Endodermal cell (in vitro differentiated cells): ENCODE measurements around the gene SRP9. TPM values are rescaled to one million over a fixed set of nuclear protein-coding genes. Genes with fewer than 3 reads are reported as not detected.
"Not testable (repeated sequence)": the region's sequence is repeated elsewhere in the genome, so short reads cannot be mapped to it uniquely, and the experiment has no call there.

ENCODE experiments used
- DNase-seq: peaks from one replicate; pipeline ENCODE4 v3.0.0-alpha.2; 2017
- H3K27ac ChIP-seq: 2 replicates; pipeline ENCODE4 v1.5.1; 2013; ENCODE audit warnings: mild to moderate bottlenecking, low read depth, low read length, moderate library complexity
- H3K27me3 ChIP-seq: 2 replicates; pipeline ENCODE4 v1.6.1; 2013; ENCODE audit warnings: mild to moderate bottlenecking, low read length, moderate library complexity; ENCODE audit not compliant: insufficient read depth, control insufficient read depth, poor library complexity, severe bottlenecking
- H3K36me3 ChIP-seq: 2 replicates; pipeline ENCODE4 v1.7.0; 2013; ENCODE audit warnings: mild to moderate bottlenecking, low read length, moderate library complexity; ENCODE audit not compliant: control insufficient read depth, insufficient read depth
- H3K4me1 ChIP-seq: one replicate; pipeline ENCODE4 v1.7.0; 2013; ENCODE audit warnings: low read length; ENCODE audit not compliant: control insufficient read depth, insufficient read depth
- H3K4me3 ChIP-seq: 2 replicates; pipeline ENCODE4 v1.5.1; 2013; ENCODE audit warnings: mild to moderate bottlenecking, low read length, moderate library complexity
- H3K9ac ChIP-seq: 2 replicates; pipeline ENCODE4 v1.6.1; 2013; ENCODE audit warnings: mild to moderate bottlenecking, low read length, moderate library complexity; ENCODE audit not compliant: poor library complexity, severe bottlenecking; ENCODE audit errors: extremely low read depth
- H3K9me3 ChIP-seq: 2 replicates; pipeline ENCODE4 v1.6.1; 2013; ENCODE audit warnings: mild to moderate bottlenecking, low read length, moderate library complexity; ENCODE audit not compliant: control insufficient read depth
- H3K27ac Mint-ChIP-seq: 2 replicates; pipeline ENCODE4 v1.8.0; 2020; ENCODE audit warnings: mixed read lengths
- H3K27me3 Mint-ChIP-seq: 2 replicates; pipeline ENCODE4 v1.8.0; 2021; ENCODE audit warnings: mild to moderate bottlenecking, mixed read lengths; ENCODE audit not compliant: insufficient read depth
- H3K36me3 Mint-ChIP-seq: 2 replicates; pipeline ENCODE4 v1.8.0; 2020; ENCODE audit warnings: low read depth, mixed read lengths
- H3K4me1 Mint-ChIP-seq: 2 replicates; pipeline ENCODE4 v1.8.0; 2020; ENCODE audit warnings: mixed read lengths
- H3K4me3 Mint-ChIP-seq: 2 replicates; pipeline ENCODE4 v1.8.0; 2020; ENCODE audit warnings: mild to moderate bottlenecking, moderate library complexity, mixed read lengths
- H3K9me3 Mint-ChIP-seq: 2 replicates; pipeline ENCODE4 v1.8.0; 2020; ENCODE audit warnings: mild to moderate bottlenecking, mixed read lengths
- CTCF ChIP-seq: fragments of 200-600 bp; sonication (generic); conservative IDR thresholded peaks from 2 replicates; pipeline ENCODE4 v1.5.0; 2021; ENCODE audit warnings: antibody characterized with exemption, mild to moderate bottlenecking
- WGBS, 2 experiments: methylation state at CpG; one replicate each; pipeline versions ENCODE4 v1.1.5 to v1.1.7; 2013; ENCODE audit warnings: missing lambda C conversion rate in 2 of 2, mixed read lengths in 1 of 2; ENCODE audit not compliant: insufficient coverage in 1 of 2, insufficient read length in 1 of 2; 5-methylcytosine and 5-hydroxymethylcytosine counted together
- total RNA-seq, 2 donors: library from RNA; stranded (reverse); fragmentation: NEBNext Ultra II Directional in 1 of 2; extraction: Animal tissue kit (Norgen Biotek cat#: 25700) in 1 of 2; gene quantifications; 2 replicates in 1 of 2; 3 replicates in 1 of 2; pipeline ENCODE4 v1.2.1, GENCODE V29; 2021

The SRP9 gene
- total RNA-seq, 2 donors from 2014 or later, result 286 to 319 TPM

GRCh38 chr1:225754940-225755641, 22.5 kb upstream of the SRP9 start:
- Histone ChIP-seq H3K27me3 (no peaks in the 10 kb centered on the region), H3K4me3 (no peak overlapping the region), H3K36me3 (no peaks in the 10 kb centered on the region), H3K4me1 (peaks cover 3% of the 10 kb centered on the region), H3K27ac (no peak overlapping the region), H3K9me3 (no peaks in the 10 kb centered on the region), H3K9ac (no peak overlapping the region)
- peaks cover 36% of the 10 kb centered on the region for H3K4me1 Mint-ChIP-seq
- no peak overlapping the region for H3K4me3 Mint-ChIP-seq
- no peak for DNase-seq
- no peak overlapping the region for H3K27ac Mint-ChIP-seq
- no peaks in the 10 kb centered on the region for H3K36me3 Mint-ChIP-seq
- TF ChIP-seq CTCF, result no peak
- no peaks in the 10 kb centered on the region for H3K9me3 Mint-ChIP-seq
- 63 to 77% methylated on average over 10 of the region's 10 CpGs for WGBS, 2 experiments
- H3K27me3 Mint-ChIP-seq, result no peaks in the 10 kb centered on the region

GRCh38 chr1:225755671-225756319, 21.8 kb upstream of the SRP9 start:
- H3K9me3 ChIP-seq, result no peaks in the 10 kb centered on the region
- H3K27me3 Mint-ChIP-seq, result no peaks in the 10 kb centered on the region
- H3K9me3 Mint-ChIP-seq, result no peaks in the 10 kb centered on the region
- no peaks in the 10 kb centered on the region for H3K4me1 ChIP-seq
- no peak overlapping the region for H3K4me3 Mint-ChIP-seq
- no peaks in the 10 kb centered on the region for H3K27me3 ChIP-seq
- no peak overlapping the region for H3K4me3 ChIP-seq
- DNase-seq, result no peak
- H3K9ac ChIP-seq, result no peak overlapping the region
- no peak overlapping the region for H3K27ac Mint-ChIP-seq
- H3K4me1 Mint-ChIP-seq, result peaks cover 28% of the 10 kb centered on the region
- WGBS, 2 experiments, result 88 to 91% methylated on average over 5 to 9 of the region's 9 CpGs
- no peaks in the 10 kb centered on the region for H3K36me3 Mint-ChIP-seq
- no peak for TF ChIP-seq CTCF
- H3K36me3 ChIP-seq, result no peaks in the 10 kb centered on the region
- H3K27ac ChIP-seq, result no peak overlapping the region

- peaks cover 27% of the 10 kb centered on the region for H3K4me1 Mint-ChIP-seq
Measured at GRCh38 chr1:225757927-225758656, 19.5 kb upstream of the SRP9 start.

GRCh38 chr1:225759972-225760371, 17.7 kb upstream of the SRP9 start:
- not testable (repeated sequence) for H3K9ac ChIP-seq, H3K27me3 ChIP-seq, DNase-seq, H3K27me3 Mint-ChIP-seq, H3K9me3 Mint-ChIP-seq, H3K27ac ChIP-seq, H3K36me3 Mint-ChIP-seq, H3K9me3 ChIP-seq, H3K27ac Mint-ChIP-seq, H3K4me3 ChIP-seq, H3K4me3 Mint-ChIP-seq, H3K36me3 ChIP-seq
- WGBS, 2 experiments, result 98 to 100% methylated on average over 4 to 5 of the region's 5 CpGs
- peaks cover 11% of the 10 kb centered on the region for H3K4me1 ChIP-seq
- peaks cover 35% of the 10 kb centered on the region for H3K4me1 Mint-ChIP-seq

More at GRCh38 chr1:225757927-225758656, 19.5 kb upstream of the SRP9 start:
- Mint-ChIP-seq H3K4me3 (no peak overlapping the region), H3K36me3 (no peaks in the 10 kb centered on the region), H3K27me3 (no peaks in the 10 kb centered on the region), H3K9me3 (no peaks in the 10 kb centered on the region), H3K27ac (no peak overlapping the region)
- Histone ChIP-seq H3K4me1 (peaks cover 11% of the 10 kb centered on the region), H3K4me3 (no peak overlapping the region), H3K9ac (no peak overlapping the region), H3K9me3 (no peaks in the 10 kb centered on the region), H3K36me3 (no peaks in the 10 kb centered on the region), H3K27ac (no peak overlapping the region), H3K27me3 (no peaks in the 10 kb centered on the region)
- no peak for DNase-seq
- 90 to 93% methylated on average over 10 of the region's 10 CpGs for WGBS, 2 experiments
- no peak for TF ChIP-seq CTCF
